CD1c-positive myeloid dendritic cell (primary cell): ENCODE results near the gene SLAIN2.
A peak's percentile ranks its signal among the peaks of the same experiment; 100 is the strongest.

Source experiments
- DNase-seq: peaks from one replicate; pipeline ENCODE4 v3.0.0-alpha.2; 2016; ENCODE audit errors: extremely low spot score

SLAIN2 gene

GRCh38 chr4:48369771-48370170, 28.4 kb downstream of the SLAIN2 start:
- DNase-seq = no peak

GRCh38 chr4:48370260-48371134, 29.2 kb downstream of the SLAIN2 start:
- no peak for DNase-seq

- DNase-seq = no peak
Observed at GRCh38 chr4:48372272-48372671, 30.9 kb downstream of the SLAIN2 start.

GRCh38 chr4:48375651-48376304, 34.4 kb downstream of the SLAIN2 start:
- DNase-seq = no peak

GRCh38 chr4:48379587-48380180, 38.4 kb downstream of the SLAIN2 start:
- DNase-seq = no peak

- peak; percentile 32 for DNase-seq
Observed at GRCh38 chr4:48380583-48381167, 39.3 kb downstream of the SLAIN2 start.

GRCh38 chr4:48388525-48389154, 47.3 kb downstream of the SLAIN2 start:
- DNase-seq = no peak

GRCh38 chr4:48396043-48396442, 54.7 kb downstream of the SLAIN2 start:
- DNase-seq = no peak

GRCh38 chr4:48400416-48400815, 59.1 kb downstream of the SLAIN2 start:
- no peak for DNase-seq

GRCh38 chr4:48403358-48403757, 62.0 kb downstream of the SLAIN2 start:
- DNase-seq = no peak

- DNase-seq = no peak
Observed at GRCh38 chr4:48403779-48404178, 62.5 kb downstream of the SLAIN2 start.

- DNase-seq = no peak
Observed at GRCh38 chr4:48405924-48406323, 64.6 kb downstream of the SLAIN2 start.

GRCh38 chr4:48409203-48409602, 67.9 kb downstream of the SLAIN2 start:
- DNase-seq = no peak

- no peak for DNase-seq
Observed at GRCh38 chr4:48410812-48411211, 69.5 kb downstream of the SLAIN2 start.

GRCh38 chr4:48420144-48420543, 78.8 kb downstream of the SLAIN2 start:
- no peak for DNase-seq

- DNase-seq = no peak
Observed at GRCh38 chr4:48421101-48421500, 79.8 kb downstream of the SLAIN2 start.

GRCh38 chr4:48428926-48429325, 87.6 kb downstream of the SLAIN2 start:
- no peak for DNase-seq

GRCh38 chr4:48429709-48430474, 88.6 kb downstream of the SLAIN2 start:
- no peak for DNase-seq

GRCh38 chr4:48431401-48431800, 90.1 kb downstream of the SLAIN2 start:
- DNase-seq = no peak

GRCh38 chr4:48432017-48432416, 90.7 kb downstream of the SLAIN2 start:
- no peak for DNase-seq

GRCh38 chr4:48436318-48436717, 95.0 kb downstream of the SLAIN2 start:
- no peak for DNase-seq
